ENCODE data around the gene SEMA4D. TPM values are rescaled to one million over a fixed set of nuclear protein-coding genes. Genes with fewer than 3 reads are reported as not detected.
"Not testable (repeated sequence)": the region's sequence is repeated elsewhere in the genome, so short reads cannot be mapped to it uniquely, and the experiment has no call there.

Gene SEMA4D
- total RNA-seq, 1 experiment from 2014 or later: 8.0 TPM

GRCh38 chr9:89482056-89482851 lies 15.7 kb downstream of the SEMA4D start:
- H3K36me3 ChIP-seq (ENCODE audit: low read depth, low read length): no peaks in the 10 kb centered on the region
- H3K27me3 ChIP-seq (ENCODE audit: low read length): no peaks in the 10 kb centered on the region
- H3K4me3 ChIP-seq (ENCODE audit: low read length): no peak overlapping the region
- H3F3A ChIP-seq (ENCODE audit: low read length, unreplicated experiment): no peaks in the 10 kb centered on the region
- DNase-seq (no peak), ATAC-seq (no peak)
- H3K27ac ChIP-seq (ENCODE audit: low read length): no peak overlapping the region
- no peaks in the 10 kb centered on the region for H3K9me3 ChIP-seq (ENCODE audit: low read length)
- TF ChIP-seq EZH2phosphoT487 (IDR thresholded peaks at IDR 0.05; ENCODE audit: borderline replicate concordance, low read length) (no peak), EZH2 (IDR thresholded peaks at IDR 0.05; ENCODE audit: low read length, unreplicated experiment) (no peak)
- TF ChIP-seq, protein P1, sequence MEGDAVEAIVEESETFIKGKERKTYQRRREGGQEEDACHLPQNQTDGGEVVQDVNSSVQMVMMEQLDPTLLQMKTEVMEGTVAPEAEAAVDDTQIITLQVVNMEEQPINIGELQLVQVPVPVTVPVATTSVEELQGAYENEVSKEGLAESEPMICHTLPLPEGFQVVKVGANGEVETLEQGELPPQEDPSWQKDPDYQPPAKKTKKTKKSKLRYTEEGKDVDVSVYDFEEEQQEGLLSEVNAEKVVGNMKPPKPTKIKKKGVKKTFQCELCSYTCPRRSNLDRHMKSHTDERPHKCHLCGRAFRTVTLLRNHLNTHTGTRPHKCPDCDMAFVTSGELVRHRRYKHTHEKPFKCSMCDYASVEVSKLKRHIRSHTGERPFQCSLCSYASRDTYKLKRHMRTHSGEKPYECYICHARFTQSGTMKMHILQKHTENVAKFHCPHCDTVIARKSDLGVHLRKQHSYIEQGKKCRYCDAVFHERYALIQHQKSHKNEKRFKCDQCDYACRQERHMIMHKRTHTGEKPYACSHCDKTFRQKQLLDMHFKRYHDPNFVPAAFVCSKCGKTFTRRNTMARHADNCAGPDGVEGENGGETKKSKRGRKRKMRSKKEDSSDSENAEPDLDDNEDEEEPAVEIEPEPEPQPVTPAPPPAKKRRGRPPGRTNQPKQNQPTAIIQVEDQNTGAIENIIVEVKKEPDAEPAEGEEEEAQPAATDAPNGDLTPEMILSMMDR (conservative IDR thresholded peaks at IDR 0.05; ENCODE audit: low read depth, low read length): no peak
- intact Hi-C loops (cut with micrococcal nuclease): no loop called here
- no peaks in the 10 kb centered on the region for H3K9me2 ChIP-seq (replicated peaks; ENCODE audit: low read length)
- H4K20me1 ChIP-seq (ENCODE audit: low read length): no peaks in the 10 kb centered on the region
- BruUV-seq (replicated peaks): no TSS peak
- no peak overlapping the region for H3K9ac ChIP-seq (ENCODE audit: low read length)
- peaks cover 12% of the 10 kb centered on the region for H3K4me1 ChIP-seq (ENCODE audit: insufficient read depth, low read length)
- CTCF ChIA-PET: no interaction called here
- POLR2A ChIA-PET (ENCODE audit: unreplicated experiment): no interaction called here
- no peaks in the 10 kb centered on the region for H3K79me2 ChIP-seq (ENCODE audit: low read length)
- H2AFZ ChIP-seq (ENCODE audit: low read length): no peak overlapping the region
- no peak overlapping the region for H3K4me2 ChIP-seq (ENCODE audit: low read length)

GRCh38 chr9:89481538-89481915 lies 16.4 kb downstream of the SEMA4D start:
- Histone ChIP-seq H3K27ac (ENCODE audit: low read length) (no peak overlapping the region), H4K20me1 (ENCODE audit: low read length) (no peaks in the 10 kb centered on the region), H3K9me2 (replicated peaks; ENCODE audit: low read length) (no peaks in the 10 kb centered on the region), H3K79me2 (ENCODE audit: low read length) (no peaks in the 10 kb centered on the region; the same call in 1 of the 2 replicates), H3K4me3 (ENCODE audit: low read length) (no peak overlapping the region), H3K9ac (ENCODE audit: low read length) (no peak overlapping the region), H2AFZ (ENCODE audit: low read length) (no peak overlapping the region), H3F3A (ENCODE audit: low read length, unreplicated experiment) (no peaks in the 10 kb centered on the region), H3K9me3 (ENCODE audit: low read length) (no peaks in the 10 kb centered on the region), H3K36me3 (ENCODE audit: low read depth, low read length) (no peaks in the 10 kb centered on the region), H3K4me2 (ENCODE audit: low read length) (no peak overlapping the region), H3K4me1 (ENCODE audit: insufficient read depth, low read length) (peaks cover 19% of the 10 kb centered on the region), H3K27me3 (ENCODE audit: low read length) (no peaks in the 10 kb centered on the region)
- TF ChIP-seq EZH2phosphoT487 (IDR thresholded peaks at IDR 0.05; ENCODE audit: borderline replicate concordance, low read length) (no peak), EZH2 (IDR thresholded peaks at IDR 0.05; ENCODE audit: low read length, unreplicated experiment) (no peak)
- TF ChIP-seq, protein P1 (conservative IDR thresholded peaks at IDR 0.05; ENCODE audit: low read depth, low read length): no peak
- CTCF ChIA-PET: no interaction called here
- DNase-seq: no peak
- POLR2A ChIA-PET (ENCODE audit: unreplicated experiment): no interaction called here
- no TSS peak for BruUV-seq (replicated peaks)
- intact Hi-C loops (cut with micrococcal nuclease): no loop called here
- ATAC-seq: no peak

- DNase-seq (no peak), ATAC-seq (no peak)
- Histone ChIP-seq H3F3A (ENCODE audit: low read length, unreplicated experiment) (no peaks in the 10 kb centered on the region), H2AFZ (ENCODE audit: low read length) (no peak overlapping the region), H3K4me3 (ENCODE audit: low read length) (no peak overlapping the region), H3K27ac (ENCODE audit: low read length) (no peak overlapping the region), H3K9ac (ENCODE audit: low read length) (no peak overlapping the region), H3K27me3 (ENCODE audit: low read length) (no peaks in the 10 kb centered on the region), H3K9me3 (ENCODE audit: low read length) (no peaks in the 10 kb centered on the region), H3K36me3 (ENCODE audit: low read depth, low read length) (no peaks in the 10 kb centered on the region), H3K9me2 (replicated peaks; ENCODE audit: low read length) (no peaks in the 10 kb centered on the region), H3K79me2 (ENCODE audit: low read length) (no peaks in the 10 kb centered on the region; the same call in 1 of the 2 replicates), H4K20me1 (ENCODE audit: low read length) (no peaks in the 10 kb centered on the region), H3K4me1 (ENCODE audit: insufficient read depth, low read length) (peaks cover 22% of the 10 kb centered on the region), H3K4me2 (ENCODE audit: low read length) (no peak overlapping the region)
- POLR2A ChIA-PET (ENCODE audit: unreplicated experiment): no interaction called here
- no peak for TF ChIP-seq EZH2 (IDR thresholded peaks at IDR 0.05; ENCODE audit: low read length, unreplicated experiment)
- no peak for TF ChIP-seq EZH2phosphoT487 (IDR thresholded peaks at IDR 0.05; ENCODE audit: borderline replicate concordance, low read length)
- TF ChIP-seq, protein P1 (conservative IDR thresholded peaks at IDR 0.05; ENCODE audit: low read depth, low read length): no peak
- BruUV-seq (replicated peaks): no TSS peak
- intact Hi-C loops (cut with micrococcal nuclease): no loop called here
- CTCF ChIA-PET: no interaction called here
Observed at GRCh38 chr9:89480825-89481537, 16.9 kb downstream of the SEMA4D start.

DNA sequence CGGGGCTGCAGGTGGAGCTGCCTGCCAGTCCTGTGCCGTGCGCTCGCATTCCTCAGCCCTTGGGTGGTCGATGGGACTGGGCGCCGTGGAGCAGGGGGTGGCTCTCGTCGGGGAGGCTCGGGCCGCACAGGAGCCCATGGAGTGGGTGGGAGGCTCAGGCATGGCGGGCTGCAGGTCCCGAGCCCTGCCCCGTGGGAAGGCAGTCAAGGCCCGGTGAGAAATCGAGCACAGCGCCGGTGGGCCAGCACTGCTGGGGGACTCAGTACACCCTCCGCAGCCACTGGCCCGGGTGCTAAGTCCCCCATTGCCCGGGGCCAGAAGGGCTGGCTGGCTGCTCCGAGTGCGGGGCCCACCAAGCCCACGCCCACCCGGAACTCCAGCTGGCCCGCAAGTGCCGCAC lies 17.5 kb downstream of the SEMA4D start:
- POLR2A ChIA-PET (ENCODE audit: unreplicated experiment); H3K27ac ChIP-seq (ENCODE audit: low read length); BruUV-seq (replicated peaks); H4K20me1 ChIP-seq (ENCODE audit: low read length); intact Hi-C loops (cut with micrococcal nuclease); H3K9me2 ChIP-seq (replicated peaks; ENCODE audit: low read length); H3F3A ChIP-seq (ENCODE audit: low read length, unreplicated experiment); H3K36me3 ChIP-seq (ENCODE audit: low read depth, low read length); H3K27me3 ChIP-seq (ENCODE audit: low read length); H3K79me2 ChIP-seq (ENCODE audit: low read length); H3K9ac ChIP-seq (ENCODE audit: low read length); DNase-seq; H3K4me3 ChIP-seq (ENCODE audit: low read length); H2AFZ ChIP-seq (ENCODE audit: low read length); CTCF ChIA-PET; ATAC-seq; H3K4me2 ChIP-seq (ENCODE audit: low read length); H3K9me3 ChIP-seq (ENCODE audit: low read length): not testable (repeated sequence)
- peaks cover 22% of the 10 kb centered on the region for H3K4me1 ChIP-seq (ENCODE audit: insufficient read depth, low read length)
